GM12891 (cell line): ENCODE results near the gene KHDRBS2.

ENCODE experiments used
- PAX5 ChIP-seq: IDR thresholded peaks from 2 replicates; pipeline ENCODE4 v1.6.1; 2011; ENCODE audit warnings: low read length, moderate library complexity, mild to moderate bottlenecking; ENCODE audit not compliant: insufficient read depth, severe bottlenecking
- POLR2A ChIP-seq: IDR thresholded peaks from 2 replicates; pipeline ENCODE4 v1.6.1; 2011; ENCODE audit warnings: low read depth, low read length, control low read depth
- POLR2AphosphoS5 ChIP-seq: IDR thresholded peaks from 2 replicates; pipeline ENCODE4 v1.6.1; 2011; ENCODE audit warnings: low read depth, low read length, control low read depth
- SPI1 ChIP-seq: IDR thresholded peaks from 2 replicates; pipeline ENCODE4 v1.6.1; 2011; ENCODE audit warnings: low read depth, low read length, control low read depth
- TAF1 ChIP-seq: IDR thresholded peaks from 2 replicates; pipeline ENCODE4 v1.6.1; 2011; ENCODE audit warnings: low read depth, low read length, control low read depth

- TF ChIP-seq POLR2A = no peak
- no peak for TF ChIP-seq POLR2AphosphoS5
- TF ChIP-seq TAF1 = no peak
- TF ChIP-seq SPI1 = no peak
- no peak for TF ChIP-seq PAX5
Observed at GRCh38 chr6:62323818-62324431, 37.9 kb upstream of the KHDRBS2 start.
